ENCODE data around the gene EMILIN1.

EMILIN1 gene

DNA sequence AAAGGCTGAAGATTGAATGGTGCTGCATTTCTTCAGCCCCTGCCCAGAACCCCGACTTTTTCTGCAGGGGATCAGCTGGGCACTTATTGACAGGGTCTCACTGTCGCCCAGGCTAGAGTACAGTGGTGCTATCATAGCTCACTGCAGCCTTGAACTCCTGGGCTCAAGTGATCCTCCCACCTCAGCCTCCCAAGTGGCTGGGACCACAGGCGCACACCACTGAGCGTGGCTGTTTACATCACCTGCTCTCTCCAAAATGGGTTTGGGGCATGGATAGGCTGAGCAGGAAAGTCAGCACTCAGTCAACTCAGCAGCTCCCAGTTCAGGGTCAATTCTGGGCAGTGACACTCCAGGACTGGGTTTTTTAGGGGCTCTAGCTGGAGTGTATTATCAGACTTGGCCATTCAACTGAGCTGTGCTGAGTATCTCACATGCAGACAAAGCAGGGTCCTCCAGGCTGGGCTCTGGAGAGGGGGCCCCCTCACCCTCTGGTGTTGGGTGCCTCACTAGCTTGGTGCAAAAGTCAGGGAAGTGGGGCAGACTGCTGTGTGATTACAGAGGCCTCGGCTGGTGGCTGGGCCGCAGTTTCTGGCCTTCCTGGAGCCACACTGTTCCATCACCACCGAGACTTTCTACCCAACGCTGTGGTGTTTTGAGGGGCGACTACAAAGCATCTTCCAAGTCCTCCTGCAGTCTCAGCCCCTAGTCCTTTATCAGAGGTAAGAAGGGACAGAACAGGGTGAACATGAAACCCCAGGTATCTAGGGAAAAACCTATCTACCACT, 49.7 kb downstream of the EMILIN1 start:
- Histone ChIP-seq H4K20me1 (ENCODE audit: insufficient read depth) (no peaks in the 10 kb centered on the region), H3K79me2 (ENCODE audit: insufficient read depth, low read depth) (peaks cover 3% of the 10 kb centered on the region), H3K9ac (no peak overlapping the region), H2AFZ (ENCODE audit: low read depth) (no peak overlapping the region), H3K4me1 (ENCODE audit: low read depth, poor library complexity, severe bottlenecking) (peaks cover 12% of the 10 kb centered on the region), H3K27ac (no peak overlapping the region), H3K36me3 (ENCODE audit: insufficient read depth) (no peaks in the 10 kb centered on the region), H3K27me3 (ENCODE audit: insufficient read depth, low read depth) (no peaks in the 10 kb centered on the region), H3K4me3 (IDR thresholded peaks at IDR 0.05; ENCODE audit: insufficient read depth, low read depth, low read length) (no peak overlapping the region), H3K4me2 (no peak overlapping the region)
- no peak for TF ChIP-seq CTCF (conservative IDR thresholded peaks at IDR 0.05; ENCODE audit: low read depth, low read length)

DNA sequence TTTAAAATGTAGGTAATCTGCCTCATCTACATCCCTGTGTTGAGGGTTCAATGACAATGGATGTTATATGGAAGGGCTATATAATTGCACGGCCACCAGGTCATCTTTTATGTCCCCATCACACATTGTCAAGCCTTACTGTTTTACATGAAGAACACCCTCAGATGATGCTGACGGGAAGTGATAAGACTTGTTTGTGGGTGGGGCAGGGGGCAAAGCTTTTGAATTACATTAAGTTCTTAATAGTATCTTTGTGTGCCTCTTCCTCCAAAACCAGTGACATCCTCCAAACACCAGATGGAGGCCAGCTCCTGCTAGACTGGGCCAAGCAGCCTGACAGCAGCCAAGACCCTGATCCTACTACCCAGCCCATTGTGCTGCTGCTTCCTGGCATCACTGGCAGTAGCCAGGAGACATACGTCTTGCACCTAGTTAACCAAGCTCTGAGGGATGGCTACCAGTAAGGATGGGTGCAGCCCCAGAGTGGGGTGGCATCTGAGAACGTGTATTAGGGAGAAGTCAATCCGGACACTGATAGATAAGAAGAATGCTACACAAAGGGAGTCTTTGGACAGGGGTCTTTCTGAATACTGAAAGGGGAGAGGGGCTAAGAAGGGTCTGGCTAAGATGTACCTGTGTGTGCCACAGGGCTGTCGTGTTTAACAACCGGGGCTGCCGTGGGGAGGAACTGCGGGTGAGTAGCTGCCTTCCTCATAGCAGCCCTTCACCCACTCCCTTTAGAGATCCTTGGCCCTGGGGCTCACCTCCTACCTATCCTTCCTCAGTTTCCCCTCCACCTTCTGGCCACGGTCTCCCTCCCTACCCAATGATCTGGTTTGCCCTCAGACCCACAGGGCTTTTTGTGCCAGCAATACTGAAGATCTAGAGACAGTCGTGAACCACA, 50.5 kb downstream of the EMILIN1 start:
- Histone ChIP-seq H2AFZ (ENCODE audit: low read depth) (no peak overlapping the region), H3K4me3 (IDR thresholded peaks at IDR 0.05; ENCODE audit: insufficient read depth, low read depth, low read length) (no peak overlapping the region), H3K27ac (no peak overlapping the region), H3K36me3 (ENCODE audit: insufficient read depth) (no peaks in the 10 kb centered on the region), H4K20me1 (ENCODE audit: insufficient read depth) (no peaks in the 10 kb centered on the region), H3K9ac (no peak overlapping the region), H3K79me2 (ENCODE audit: insufficient read depth, low read depth) (peaks cover 12% of the 10 kb centered on the region), H3K4me2 (no peak overlapping the region), H3K4me1 (ENCODE audit: low read depth, poor library complexity, severe bottlenecking) (peaks cover 13% of the 10 kb centered on the region), H3K27me3 (ENCODE audit: insufficient read depth, low read depth) (no peaks in the 10 kb centered on the region)
- no peak for TF ChIP-seq CTCF (conservative IDR thresholded peaks at IDR 0.05; ENCODE audit: low read depth, low read length)

- TF ChIP-seq CTCF (conservative IDR thresholded peaks at IDR 0.05; ENCODE audit: low read depth, low read length): no peak
- no peak overlapping the region for H3K4me3 ChIP-seq (IDR thresholded peaks at IDR 0.05; ENCODE audit: insufficient read depth, low read depth, low read length)
These were observed 52.0 kb downstream of the EMILIN1 start for GRCh38 chr2:27130396-27130795.

DNA sequence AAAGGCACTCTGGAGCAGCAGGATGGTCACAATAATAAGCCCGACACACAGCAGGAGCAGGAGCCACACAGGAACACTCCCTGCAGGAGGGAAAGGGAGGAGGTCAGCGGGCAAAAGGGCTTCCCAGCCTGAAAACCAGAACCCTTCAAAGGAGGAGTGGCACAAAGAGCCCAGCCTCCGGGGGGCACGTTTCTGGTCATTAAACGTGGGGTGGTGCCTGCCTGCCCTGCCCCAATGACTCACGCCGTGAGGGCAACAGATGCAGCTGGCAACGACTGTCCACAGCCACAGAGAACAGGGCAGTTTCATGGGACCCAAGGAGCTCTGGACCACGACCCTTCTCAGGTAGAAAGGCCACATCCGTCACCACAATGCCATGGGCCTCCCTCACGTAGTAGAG, 53.0 kb downstream of the EMILIN1 start:
- no peaks in the 10 kb centered on the region for H3K36me3 ChIP-seq (ENCODE audit: insufficient read depth)
- no peak for TF ChIP-seq CTCF (conservative IDR thresholded peaks at IDR 0.05; ENCODE audit: low read depth, low read length)
- no peaks in the 10 kb centered on the region for H4K20me1 ChIP-seq (ENCODE audit: insufficient read depth)
- H3K9ac ChIP-seq: no peak overlapping the region
- H3K4me1 ChIP-seq (ENCODE audit: low read depth, poor library complexity, severe bottlenecking): peaks cover 9% of the 10 kb centered on the region
- H3K27me3 ChIP-seq (ENCODE audit: insufficient read depth, low read depth): no peaks in the 10 kb centered on the region
- H3K27ac ChIP-seq: no peak overlapping the region
- H3K4me3 ChIP-seq (IDR thresholded peaks at IDR 0.05; ENCODE audit: insufficient read depth, low read depth, low read length): no peak overlapping the region
- H2AFZ ChIP-seq (ENCODE audit: low read depth): no peak overlapping the region
- peaks cover 15% of the 10 kb centered on the region for H3K79me2 ChIP-seq (ENCODE audit: insufficient read depth, low read depth)
- H3K4me2 ChIP-seq: no peak overlapping the region

More at GRCh38 chr2:27130396-27130795, 52.0 kb downstream of the EMILIN1 start:
- Histone ChIP-seq H3K4me1 (ENCODE audit: low read depth, poor library complexity, severe bottlenecking) (peaks cover 9% of the 10 kb centered on the region), H2AFZ (ENCODE audit: low read depth) (no peak overlapping the region), H4K20me1 (ENCODE audit: insufficient read depth) (no peaks in the 10 kb centered on the region), H3K9ac (no peak overlapping the region), H3K27me3 (ENCODE audit: insufficient read depth, low read depth) (no peaks in the 10 kb centered on the region), H3K27ac (no peak overlapping the region), H3K36me3 (ENCODE audit: insufficient read depth) (no peaks in the 10 kb centered on the region), H3K4me2 (no peak overlapping the region), H3K79me2 (ENCODE audit: insufficient read depth, low read depth) (peaks cover 15% of the 10 kb centered on the region)

Data from KMS-11 (cell line).